SH-SY5Y (cell line): Measurements from ENCODE around the gene IL1RAPL2.

Experiments used
- GATA2 ChIP-seq: IDR thresholded peaks from 2 replicates; pipeline ENCODE4 v1.6.1; 2011; ENCODE audit warnings: mild to moderate bottlenecking, low read depth, low read length
- GATA3 ChIP-seq: IDR thresholded peaks from 2 replicates; pipeline ENCODE4 v1.6.1; 2011; ENCODE audit warnings: low read depth, mild to moderate bottlenecking, low read length, moderate library complexity

GRCh38 chrX:104707042-104707441, 141.0 kb downstream of the IL1RAPL2 start:
- TF ChIP-seq GATA2 (no peak), GATA3 (no peak)
